ENCODE data around the gene ABCF1. TPM values are rescaled to one million over a fixed set of nuclear protein-coding genes. Genes with fewer than 3 reads are reported as not detected.
A peak's percentile ranks its signal among the peaks of the same experiment; 100 is the strongest.
"Not testable (repeated sequence)": the region's sequence is repeated elsewhere in the genome, so short reads cannot be mapped to it uniquely, and the experiment has no call there.

The ABCF1 gene
- 10 to 100 TPM; 43.6 to 61.3 TPM for total RNA-seq

- Histone ChIP-seq H3K4me1 (peaks cover 21% of the 10 kb centered on the region), H3K27me3 (no peaks in the 10 kb centered on the region), H3K9me3 (no peaks in the 10 kb centered on the region), H3K27ac (peak within 1 kb of the TSS; percentile 92), H3K36me3 (no peaks in the 10 kb centered on the region), H3K4me3 (peak within 1 kb of the TSS; percentile 73), H3K9ac (ENCODE audit: low read depth in 2 of 2, low read length in 2 of 2) (peak within 1 kb of the TSS; percentile 84 to 92)
- peak; percentile 99 for DNase-seq
- TF ChIP-seq, protein P1, sequence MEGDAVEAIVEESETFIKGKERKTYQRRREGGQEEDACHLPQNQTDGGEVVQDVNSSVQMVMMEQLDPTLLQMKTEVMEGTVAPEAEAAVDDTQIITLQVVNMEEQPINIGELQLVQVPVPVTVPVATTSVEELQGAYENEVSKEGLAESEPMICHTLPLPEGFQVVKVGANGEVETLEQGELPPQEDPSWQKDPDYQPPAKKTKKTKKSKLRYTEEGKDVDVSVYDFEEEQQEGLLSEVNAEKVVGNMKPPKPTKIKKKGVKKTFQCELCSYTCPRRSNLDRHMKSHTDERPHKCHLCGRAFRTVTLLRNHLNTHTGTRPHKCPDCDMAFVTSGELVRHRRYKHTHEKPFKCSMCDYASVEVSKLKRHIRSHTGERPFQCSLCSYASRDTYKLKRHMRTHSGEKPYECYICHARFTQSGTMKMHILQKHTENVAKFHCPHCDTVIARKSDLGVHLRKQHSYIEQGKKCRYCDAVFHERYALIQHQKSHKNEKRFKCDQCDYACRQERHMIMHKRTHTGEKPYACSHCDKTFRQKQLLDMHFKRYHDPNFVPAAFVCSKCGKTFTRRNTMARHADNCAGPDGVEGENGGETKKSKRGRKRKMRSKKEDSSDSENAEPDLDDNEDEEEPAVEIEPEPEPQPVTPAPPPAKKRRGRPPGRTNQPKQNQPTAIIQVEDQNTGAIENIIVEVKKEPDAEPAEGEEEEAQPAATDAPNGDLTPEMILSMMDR (IDR thresholded peaks at IDR 0.05), result no peak
- intact Hi-C loops (cut with DNase I), result no loop called here
Measured at GRCh38 chr6:30571075-30571761, at the start of gene ABCF1. Gene ABCF1 (plus strand): TSS chr6:30571442. CDS start chr6:30571488, 46 bp downstream.

- H3K27ac ChIP-seq; DNase-seq; intact Hi-C loops (cut with DNase I): not testable (repeated sequence)
Measured at GRCh38 chr6:30521952-30522351, 49.3 kb upstream of the ABCF1 start.

DNA sequence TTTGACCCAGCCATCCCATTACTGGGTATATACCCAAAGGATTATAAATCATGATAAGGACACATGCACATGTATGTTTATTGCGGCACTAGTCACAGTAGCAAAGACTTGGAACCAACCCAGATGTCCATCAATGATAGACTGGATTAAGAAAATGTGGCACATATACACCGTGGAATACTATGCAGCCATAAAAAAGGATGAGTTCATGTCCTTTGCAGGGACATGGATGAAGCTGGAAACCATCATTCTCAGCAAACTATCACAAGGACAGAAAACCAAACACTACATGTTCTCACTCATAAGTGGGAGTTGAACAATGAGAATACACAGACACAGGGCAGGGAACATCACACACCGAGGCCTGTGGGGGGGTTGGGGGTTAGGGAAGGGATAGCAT, 44.8 kb upstream of the ABCF1 start:
- H3K9me3 ChIP-seq; H3K36me3 ChIP-seq; H3K27me3 ChIP-seq; H3K27ac ChIP-seq; intact Hi-C loops (cut with DNase I); H3K4me1 ChIP-seq; DNase-seq; H3K4me3 ChIP-seq; H3K9ac ChIP-seq (ENCODE audit: low read depth in 2 of 2, low read length in 2 of 2): not testable (repeated sequence)

More at GRCh38 chr6:30521952-30522351, 49.3 kb upstream of the ABCF1 start:
- not testable (repeated sequence) for H3K4me3 ChIP-seq; H3K4me1 ChIP-seq; H3K36me3 ChIP-seq; H3K27me3 ChIP-seq; H3K9me3 ChIP-seq; H3K9ac ChIP-seq (ENCODE audit: low read depth in 2 of 2, low read length in 2 of 2)

- H3K9ac ChIP-seq (ENCODE audit: low read depth in 2 of 2, low read length in 2 of 2); H3K9me3 ChIP-seq; H3K4me1 ChIP-seq; H3K27me3 ChIP-seq; H3K27ac ChIP-seq; H3K36me3 ChIP-seq; intact Hi-C loops (cut with DNase I); H3K4me3 ChIP-seq; DNase-seq: not testable (repeated sequence)
Measured at GRCh38 chr6:30529349-30529875, 41.8 kb upstream of the ABCF1 start.

DNA sequence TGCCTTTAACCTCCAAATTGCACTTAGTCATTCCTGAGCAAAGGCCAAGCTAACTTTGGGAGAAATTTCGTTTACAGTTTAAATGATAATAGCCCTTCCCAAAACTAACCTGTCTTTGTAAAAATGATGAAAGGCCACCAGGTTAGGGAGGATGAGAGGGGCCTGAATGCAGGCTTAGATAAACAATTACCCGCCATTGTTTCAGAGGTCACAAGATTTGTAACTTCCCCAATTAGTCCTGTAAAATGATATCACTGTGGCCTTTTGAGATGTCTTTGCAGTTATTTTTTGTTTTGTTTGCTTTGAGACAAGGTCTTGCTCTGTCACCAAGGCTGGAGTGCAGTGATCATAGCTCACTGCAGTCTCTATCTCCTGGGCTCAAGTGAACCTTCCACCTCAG, 41.2 kb upstream of the ABCF1 start:
- Histone ChIP-seq H3K4me3 (no peak overlapping the region), H3K27me3 (no peaks in the 10 kb centered on the region), H3K9ac (ENCODE audit: low read depth in 2 of 2, low read length in 2 of 2) (no peak overlapping the region), H3K4me1 (no peaks in the 10 kb centered on the region), H3K36me3 (no peaks in the 10 kb centered on the region), H3K9me3 (no peaks in the 10 kb centered on the region), H3K27ac (no peak overlapping the region)
- TF ChIP-seq, protein P1 (IDR thresholded peaks at IDR 0.05), result no peak
- DNase-seq, result no peak
- intact Hi-C loops (cut with DNase I), result no loop called here

DNA sequence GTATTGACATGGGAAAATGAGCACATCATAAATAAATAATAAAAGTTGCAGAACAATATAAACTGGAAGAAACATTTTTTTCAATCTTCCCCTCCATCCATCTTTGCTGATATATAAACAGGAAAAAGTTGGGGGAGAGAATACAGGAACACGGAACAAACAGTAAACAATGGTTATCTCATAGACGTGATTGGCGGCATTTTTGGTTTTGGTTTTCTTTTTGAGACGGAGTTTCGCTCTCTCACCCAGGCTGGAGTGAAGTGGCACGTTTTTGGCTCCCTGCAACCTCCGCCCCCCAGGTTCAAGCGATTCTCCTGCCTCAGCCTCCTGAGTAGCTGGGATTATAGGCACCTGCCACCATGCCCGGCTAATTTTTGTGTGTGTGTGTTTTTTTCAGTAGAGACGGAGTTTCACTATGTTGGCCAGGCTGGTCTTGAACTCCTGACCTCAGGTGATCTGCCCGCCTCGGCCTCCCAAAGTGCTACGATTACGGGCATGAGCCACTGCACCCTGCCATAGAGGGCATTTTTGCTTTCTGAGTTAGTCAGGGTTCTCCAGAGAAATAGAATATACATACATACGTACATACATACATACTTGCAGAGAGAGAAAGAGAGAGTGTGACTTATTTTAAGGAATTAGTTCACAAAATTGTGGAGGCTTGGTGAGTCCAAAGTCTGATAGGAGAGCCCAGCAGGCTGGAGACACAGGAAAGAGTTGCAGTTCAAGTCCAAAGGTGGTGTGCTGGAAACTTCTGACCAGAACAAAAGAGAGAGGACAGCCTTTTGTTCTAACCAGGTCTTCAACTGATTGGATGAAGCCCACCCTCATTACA, 37.6 kb upstream of the ABCF1 start:
- H3K9ac ChIP-seq (ENCODE audit: low read depth in 2 of 2, low read length in 2 of 2), result no peak overlapping the region
- H3K4me1 ChIP-seq, result no peaks in the 10 kb centered on the region
- H3K36me3 ChIP-seq, result no peaks in the 10 kb centered on the region
- no peaks in the 10 kb centered on the region for H3K27me3 ChIP-seq
- intact Hi-C loops (cut with DNase I), result loop anchor here (2.0 kb wide), 1 partner anchor 51 kb away; no protein-coding TSS in a partner anchor
- DNase-seq, result no peak
- H3K4me3 ChIP-seq, result no peak overlapping the region
- TF ChIP-seq, protein P1 (IDR thresholded peaks at IDR 0.05), result no peak
- no peaks in the 10 kb centered on the region for H3K9me3 ChIP-seq
- peak overlapping the region; percentile 44 for H3K27ac ChIP-seq
